Duodenal mucosa (tissue), 2 donors: ENCODE data around the gene OCRL.
"Not testable (repeated sequence)": the region's sequence is repeated elsewhere in the genome, so short reads cannot be mapped to it uniquely, and the experiment has no call there.

Experiments
- H3K27ac ChIP-seq: one replicate; pipeline ENCODE4 v1.7.0; 2013; ENCODE audit warnings: low read depth, low read length
- H3K27me3 ChIP-seq, 2 donors: one replicate each; pipeline ENCODE4 v1.7.0; 2013; ENCODE audit warnings: low read length in 2 of 2, control low read depth in 1 of 2; ENCODE audit not compliant: insufficient read depth in 2 of 2, control insufficient read depth in 1 of 2
- H3K36me3 ChIP-seq, 2 donors: one replicate each; pipeline ENCODE4 v1.7.0; 2013; ENCODE audit warnings: low read length in 2 of 2, control low read depth in 1 of 2; ENCODE audit not compliant: insufficient read depth in 2 of 2, control insufficient read depth in 1 of 2
- H3K4me1 ChIP-seq, 2 donors: one replicate each; pipeline ENCODE4 v1.7.0; 2013; ENCODE audit warnings: low read length in 2 of 2, control low read depth in 1 of 2; ENCODE audit not compliant: insufficient read depth in 2 of 2, control insufficient read depth in 1 of 2
- H3K4me3 ChIP-seq, 2 donors: one replicate each; pipeline ENCODE4 v1.7.0; 2013; ENCODE audit warnings: low read length in 2 of 2, low read depth in 1 of 2
- H3K9ac ChIP-seq, 2 donors: one replicate each; pipeline ENCODE4 v1.7.0; 2013; ENCODE audit warnings: low read length in 2 of 2, low read depth in 1 of 2
- H3K9me3 ChIP-seq, 2 donors: one replicate each; pipeline ENCODE4 v1.7.0; 2013; ENCODE audit warnings: low read length in 2 of 2, control low read depth in 1 of 2; ENCODE audit not compliant: control insufficient read depth in 1 of 2

Gene OCRL

DNA sequence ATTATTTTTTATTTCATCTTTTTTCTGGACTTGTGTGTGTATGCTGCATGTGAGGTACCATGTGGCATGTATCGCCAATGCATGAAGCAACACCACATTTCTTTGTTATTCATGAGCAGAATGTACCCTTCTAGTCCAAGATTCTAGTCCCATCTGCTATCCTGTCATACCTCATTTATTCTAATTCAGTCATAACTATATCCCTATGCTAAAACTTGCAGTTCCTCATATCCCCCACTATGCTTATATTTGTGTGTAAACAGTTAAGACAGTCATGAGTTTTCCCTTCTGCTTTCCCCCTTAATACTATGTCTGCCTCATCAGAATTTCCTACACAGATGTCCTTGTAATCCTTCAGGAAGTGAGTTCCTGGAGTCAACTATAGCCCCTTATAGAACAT, 19.7 kb downstream of the OCRL start:
- H3K27ac ChIP-seq = no peak overlapping the region
- no peaks in the 10 kb centered on the region for H3K9me3 ChIP-seq
- H3K9ac ChIP-seq = no peak overlapping the region
- H3K27me3 ChIP-seq = no peaks in the 10 kb centered on the region
- H3K4me1 ChIP-seq = no peaks in the 10 kb centered on the region
- H3K36me3 ChIP-seq = peaks cover 0 to 39% of the 10 kb centered on the region in 2 donors
- H3K4me3 ChIP-seq = no peak overlapping the region

DNA sequence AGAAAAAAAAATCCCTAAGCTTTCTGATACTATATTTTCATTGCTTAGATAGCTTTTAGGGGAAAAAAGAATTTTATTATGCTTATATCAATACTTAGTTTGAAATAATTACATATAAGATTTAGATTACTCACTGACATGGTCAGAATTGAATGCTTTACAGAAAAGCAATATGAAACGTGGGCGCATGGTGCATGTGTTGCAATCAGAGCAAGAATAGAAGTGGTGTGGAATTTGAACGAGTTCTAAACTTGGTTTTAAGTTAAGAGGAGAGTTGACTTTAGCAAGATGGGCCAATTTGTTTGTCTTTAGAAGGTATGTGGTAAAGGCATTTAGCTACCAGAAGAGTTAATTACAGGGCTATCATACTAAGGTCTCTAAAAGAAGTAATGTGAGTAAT, 21.4 kb downstream of the OCRL start:
- no peak overlapping the region for H3K27ac ChIP-seq
- no peak overlapping the region for H3K4me3 ChIP-seq
- no peaks in the 10 kb centered on the region for H3K9me3 ChIP-seq
- peaks cover 0 to 41% of the 10 kb centered on the region in 2 donors for H3K36me3 ChIP-seq
- H3K9ac ChIP-seq = no peak overlapping the region
- H3K4me1 ChIP-seq = no peaks in the 10 kb centered on the region
- no peaks in the 10 kb centered on the region for H3K27me3 ChIP-seq

DNA sequence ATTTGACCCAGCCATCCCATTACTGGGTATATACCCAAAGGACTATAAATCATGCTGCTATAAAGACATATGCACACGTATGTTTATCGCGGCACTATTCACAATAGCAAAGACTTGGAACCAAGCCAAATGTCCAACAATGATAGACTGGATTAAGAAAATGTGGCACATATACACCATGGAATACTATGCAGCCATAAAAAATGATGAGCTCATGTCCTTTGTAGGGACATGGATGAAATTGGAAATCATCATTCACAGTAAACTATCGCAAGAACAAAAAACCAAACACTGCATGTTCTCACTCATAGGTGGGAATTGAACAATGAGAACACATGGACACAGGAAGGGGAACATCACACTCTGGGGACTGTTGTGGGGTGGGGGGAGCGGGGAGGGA, 24.3 kb downstream of the OCRL start:
- not testable (repeated sequence) for H3K4me3 ChIP-seq, H3K4me1 ChIP-seq, H3K27me3 ChIP-seq, H3K27ac ChIP-seq, H3K9ac ChIP-seq, H3K9me3 ChIP-seq
- H3K36me3 ChIP-seq = peaks cover 2 to 40% of the 10 kb centered on the region in 2 donors

DNA sequence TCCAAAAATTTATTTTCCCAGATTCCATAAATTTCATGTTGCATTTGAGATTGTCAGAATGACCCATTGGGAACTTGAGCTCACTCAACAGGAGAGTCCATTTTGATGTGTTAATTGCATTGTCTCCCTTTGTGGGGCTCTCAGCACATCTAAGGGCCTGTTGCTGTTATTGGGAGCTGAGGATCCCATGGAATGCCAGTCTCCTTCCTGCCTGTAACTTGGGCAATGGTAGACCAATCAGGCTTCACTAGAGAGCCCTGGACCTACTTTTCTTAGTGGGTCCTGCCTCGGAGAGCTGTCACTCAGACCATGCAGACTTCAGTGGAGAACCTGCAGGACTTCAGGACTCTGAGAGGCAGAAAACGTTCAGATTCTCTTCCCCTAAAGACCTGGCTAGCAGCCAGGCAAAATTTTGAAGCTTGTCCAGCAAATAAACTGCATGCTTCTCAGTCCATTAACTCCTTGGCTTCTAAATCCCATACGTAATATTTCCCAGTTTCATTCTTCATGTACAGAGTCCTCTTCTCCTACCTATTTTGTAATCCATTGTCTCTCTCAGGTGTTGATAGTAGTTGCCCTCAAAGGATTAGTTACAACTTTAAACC, 25.1 kb downstream of the OCRL start:
- Histone ChIP-seq H3K9ac (no peak overlapping the region), H3K27me3 (no peaks in the 10 kb centered on the region), H3K27ac (no peak overlapping the region), H3K4me3 (no peak overlapping the region), H3K9me3 (no peaks in the 10 kb centered on the region), H3K36me3 (peaks cover 2 to 37% of the 10 kb centered on the region in 2 donors), H3K4me1 (no peaks in the 10 kb centered on the region)

DNA sequence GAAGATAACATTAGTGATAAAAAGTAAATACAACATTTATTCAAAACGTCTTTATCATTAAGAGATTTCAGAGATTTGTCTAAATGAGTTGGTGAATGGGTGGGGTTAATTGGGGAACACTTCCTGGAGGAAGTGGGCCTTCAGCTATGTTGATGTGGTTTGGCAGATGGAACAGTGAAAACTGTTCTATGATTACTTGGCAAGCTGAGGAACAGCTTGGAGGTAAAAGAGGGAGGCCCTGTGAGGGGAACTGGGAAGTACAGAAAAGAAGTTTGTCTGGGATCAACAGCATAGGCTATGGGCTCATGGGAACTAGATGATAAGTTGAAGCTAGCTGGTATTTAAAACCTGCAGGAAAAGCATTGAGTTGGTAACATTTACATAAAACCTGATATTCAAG, 26.0 kb downstream of the OCRL start:
- Histone ChIP-seq H3K36me3 (peaks cover 2 to 37% of the 10 kb centered on the region in 2 donors), H3K27me3 (no peaks in the 10 kb centered on the region), H3K4me1 (no peaks in the 10 kb centered on the region)

DNA sequence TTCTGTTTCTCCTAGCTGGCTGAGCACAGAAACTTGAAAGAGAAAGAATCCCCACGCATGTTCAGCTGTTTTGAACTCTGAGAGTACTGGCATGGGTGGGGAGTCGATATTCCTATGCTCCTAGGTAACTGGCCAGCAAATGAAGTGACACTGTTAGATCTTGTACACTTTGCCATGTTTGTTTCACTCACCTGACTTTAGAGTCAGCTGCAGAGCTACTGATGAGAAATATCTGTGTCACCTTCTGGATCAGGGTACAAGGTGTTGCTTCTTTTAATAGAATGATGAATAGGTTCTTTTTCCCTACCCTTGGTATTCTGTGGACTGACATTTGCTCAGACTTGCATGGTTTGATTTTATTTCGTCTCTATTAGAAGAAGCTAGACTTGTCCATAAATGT, 28.3 kb downstream of the OCRL start:
- Histone ChIP-seq H3K9me3 (no peaks in the 10 kb centered on the region), H3K36me3 (peaks cover 2 to 31% of the 10 kb centered on the region in 2 donors), H3K27ac (no peak overlapping the region), H3K27me3 (no peaks in the 10 kb centered on the region), H3K9ac (no peak overlapping the region), H3K4me1 (no peaks in the 10 kb centered on the region), H3K4me3 (no peak overlapping the region)

More for the DNA sequence above, 26.0 kb downstream of the OCRL start:
- H3K27ac ChIP-seq = no peak overlapping the region
- H3K9ac ChIP-seq = no peak overlapping the region
- no peaks in the 10 kb centered on the region for H3K9me3 ChIP-seq
- no peak overlapping the region for H3K4me3 ChIP-seq

DNA sequence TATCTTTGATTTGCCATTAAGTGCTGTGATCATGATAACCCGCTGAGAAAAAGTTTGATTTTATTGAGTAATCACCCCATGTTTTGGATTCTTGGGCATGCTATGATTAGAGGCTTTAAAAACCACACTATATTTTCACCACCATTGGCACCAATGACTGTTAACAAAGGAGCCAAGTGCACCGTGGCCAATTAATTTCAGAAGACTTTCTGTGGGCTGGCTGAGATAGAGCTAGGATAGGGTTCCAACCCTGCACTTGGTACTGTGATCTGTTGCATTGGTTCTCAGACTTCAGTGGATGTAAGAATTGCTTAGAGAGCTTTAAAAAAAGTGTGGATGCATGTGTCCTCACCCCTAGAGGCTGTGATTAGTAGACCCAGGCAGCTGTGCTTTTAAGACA, 32.4 kb downstream of the OCRL start:
- Histone ChIP-seq H3K9me3 (no peaks in the 10 kb centered on the region), H3K4me3 (no peak overlapping the region), H3K4me1 (no peaks in the 10 kb centered on the region), H3K9ac (no peak overlapping the region), H3K27ac (no peak overlapping the region), H3K36me3 (peaks cover 10 to 46% of the 10 kb centered on the region in 2 donors), H3K27me3 (no peaks in the 10 kb centered on the region)

DNA sequence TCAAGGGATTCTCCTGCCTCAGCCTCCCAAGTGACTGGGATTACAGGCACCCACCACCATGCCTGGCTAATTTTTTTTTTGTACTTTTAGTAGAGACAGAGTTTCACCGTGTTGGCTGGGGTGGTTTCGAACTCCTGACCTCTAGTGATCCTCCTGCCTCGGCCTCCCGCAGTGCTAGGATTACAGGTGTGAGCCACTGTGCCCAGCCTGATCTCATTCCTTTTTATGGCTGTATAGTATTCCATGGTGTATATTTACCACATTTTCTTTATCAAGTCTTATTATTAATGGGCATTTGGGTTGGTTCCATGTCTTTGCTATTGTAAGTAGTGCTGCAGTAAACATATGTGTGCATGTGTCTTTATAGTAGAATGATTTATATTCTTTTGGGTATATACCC, 33.6 kb downstream of the OCRL start:
- not testable (repeated sequence) for H3K4me1 ChIP-seq, H3K9me3 ChIP-seq, H3K27ac ChIP-seq, H3K27me3 ChIP-seq, H3K4me3 ChIP-seq, H3K9ac ChIP-seq
- peaks cover 8 to 40% of the 10 kb centered on the region in 2 donors for H3K36me3 ChIP-seq

DNA sequence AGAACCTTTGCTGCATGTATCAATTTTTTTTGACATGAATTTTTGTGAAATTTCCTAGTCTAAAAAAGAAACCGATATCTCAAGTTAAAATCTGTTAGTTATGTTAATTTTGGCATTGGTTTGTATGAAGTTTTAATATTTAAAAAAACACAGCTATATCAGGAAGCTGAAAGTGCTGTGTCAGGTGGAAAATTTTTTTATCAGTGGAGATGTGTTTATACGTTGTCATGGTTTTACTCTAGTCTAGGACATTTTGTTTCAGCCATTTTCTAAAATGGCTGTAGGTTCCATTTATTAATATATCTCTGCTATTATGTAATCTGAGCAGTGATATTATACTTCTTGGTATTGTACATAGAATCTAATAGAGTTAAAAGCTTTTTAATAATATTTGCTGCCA, 34.2 kb downstream of the OCRL start:
- Histone ChIP-seq H3K4me3 (no peak overlapping the region), H3K9me3 (no peaks in the 10 kb centered on the region), H3K9ac (no peak overlapping the region), H3K4me1 (no peaks in the 10 kb centered on the region), H3K36me3 (peaks cover 8 to 37% of the 10 kb centered on the region in 2 donors), H3K27me3 (no peaks in the 10 kb centered on the region), H3K27ac (no peak overlapping the region)

DNA sequence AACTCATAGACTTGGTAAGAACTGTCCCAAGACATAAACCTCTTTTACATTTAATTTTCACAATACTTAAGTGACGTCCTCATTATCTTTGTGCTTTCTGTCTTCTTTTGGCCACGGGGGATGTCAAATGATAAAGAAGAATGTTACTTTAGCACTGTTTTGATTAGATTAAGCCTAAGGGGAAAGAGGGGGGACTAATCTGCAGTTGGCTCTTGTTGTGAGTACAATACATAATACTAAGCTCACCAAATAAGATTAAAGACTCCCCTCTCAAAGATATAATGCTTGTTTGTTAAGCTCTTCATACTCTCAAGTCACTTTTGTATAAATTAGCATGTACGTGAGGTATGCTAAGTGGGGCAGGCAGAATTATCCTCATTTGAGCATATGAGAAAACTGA, 36.5 kb downstream of the OCRL start:
- H3K27ac ChIP-seq = no peak overlapping the region
- H3K27me3 ChIP-seq = no peaks in the 10 kb centered on the region
- no peak overlapping the region for H3K9ac ChIP-seq
- peaks cover 8 to 30% of the 10 kb centered on the region in 2 donors for H3K36me3 ChIP-seq
- H3K4me1 ChIP-seq = no peaks in the 10 kb centered on the region
- H3K9me3 ChIP-seq = no peaks in the 10 kb centered on the region
- H3K4me3 ChIP-seq = no peak overlapping the region

DNA sequence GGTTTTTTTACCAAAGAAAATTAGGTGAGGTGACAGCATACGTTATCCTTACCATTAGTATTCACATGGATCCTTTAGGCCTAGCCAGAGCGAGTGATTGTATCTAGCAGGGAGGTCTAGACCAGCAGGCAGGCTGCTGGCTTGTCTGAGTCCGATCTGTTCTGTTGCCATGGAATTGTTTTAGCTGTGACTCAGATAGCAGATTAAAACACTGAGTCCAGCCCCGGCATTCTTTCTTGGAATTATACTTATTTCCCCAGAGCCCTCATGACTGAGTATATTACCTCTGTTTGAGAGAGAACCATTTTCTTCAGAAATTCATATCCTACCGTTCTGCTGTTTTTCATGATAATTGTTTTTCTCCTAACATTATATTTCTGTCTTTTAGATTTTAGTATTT, 37.4 kb downstream of the OCRL start:
- Histone ChIP-seq H3K27me3 (no peaks in the 10 kb centered on the region), H3K9ac (no peak overlapping the region), H3K36me3 (peaks cover 8 to 30% of the 10 kb centered on the region in 2 donors), H3K9me3 (no peaks in the 10 kb centered on the region), H3K4me3 (no peak overlapping the region), H3K4me1 (no peaks in the 10 kb centered on the region), H3K27ac (no peak overlapping the region)
